GM15510 (cell line): Measurements from ENCODE around the gene IARS1.

Source experiments
- POLR2A ChIP-seq: IDR thresholded peaks from 3 replicates; pipeline ENCODE4 v1.6.1; 2011; ENCODE audit warnings: borderline replicate concordance; ENCODE audit not compliant: insufficient read length; ENCODE audit errors: extremely low read depth

Gene IARS1

DNA sequence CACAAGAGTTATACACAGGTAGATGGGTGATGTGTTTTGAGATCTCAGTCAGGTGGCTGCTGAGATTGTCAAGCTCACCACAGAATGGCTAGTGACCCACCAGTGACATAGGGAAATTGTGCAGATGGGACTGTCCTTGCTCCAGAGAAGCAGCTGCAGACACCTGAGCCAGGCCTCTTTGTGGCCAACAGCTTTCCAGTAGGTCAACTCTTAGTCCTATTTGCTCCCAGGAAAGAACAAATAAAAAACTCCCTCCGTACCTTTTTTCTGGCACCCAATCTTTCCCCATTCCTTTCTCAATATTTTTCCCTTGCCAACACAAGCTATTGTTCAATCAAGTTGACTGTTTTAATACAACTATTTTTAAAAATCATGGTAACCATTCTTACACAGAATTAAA, 14.2 kb downstream of the IARS1 start:
- no peak for TF ChIP-seq POLR2A

DNA sequence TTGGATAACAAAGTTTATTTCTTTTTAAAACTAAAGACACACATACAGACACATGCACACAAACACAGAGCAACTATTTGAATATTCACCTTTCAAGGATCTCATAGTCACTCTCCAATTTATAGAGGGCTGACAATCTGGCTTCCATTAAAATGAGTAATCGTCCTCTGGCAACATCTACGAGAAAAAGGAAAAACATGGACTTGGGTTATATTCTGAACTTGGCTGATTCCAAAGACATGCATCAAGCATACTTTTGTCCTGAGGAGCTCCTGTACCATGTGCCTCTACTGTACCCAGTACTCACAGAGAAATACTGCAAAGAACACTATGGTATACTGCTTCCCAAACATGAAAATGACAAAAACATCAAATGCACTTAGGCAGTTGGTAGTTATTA, 15.4 kb downstream of the IARS1 start:
- no peak for TF ChIP-seq POLR2A

DNA sequence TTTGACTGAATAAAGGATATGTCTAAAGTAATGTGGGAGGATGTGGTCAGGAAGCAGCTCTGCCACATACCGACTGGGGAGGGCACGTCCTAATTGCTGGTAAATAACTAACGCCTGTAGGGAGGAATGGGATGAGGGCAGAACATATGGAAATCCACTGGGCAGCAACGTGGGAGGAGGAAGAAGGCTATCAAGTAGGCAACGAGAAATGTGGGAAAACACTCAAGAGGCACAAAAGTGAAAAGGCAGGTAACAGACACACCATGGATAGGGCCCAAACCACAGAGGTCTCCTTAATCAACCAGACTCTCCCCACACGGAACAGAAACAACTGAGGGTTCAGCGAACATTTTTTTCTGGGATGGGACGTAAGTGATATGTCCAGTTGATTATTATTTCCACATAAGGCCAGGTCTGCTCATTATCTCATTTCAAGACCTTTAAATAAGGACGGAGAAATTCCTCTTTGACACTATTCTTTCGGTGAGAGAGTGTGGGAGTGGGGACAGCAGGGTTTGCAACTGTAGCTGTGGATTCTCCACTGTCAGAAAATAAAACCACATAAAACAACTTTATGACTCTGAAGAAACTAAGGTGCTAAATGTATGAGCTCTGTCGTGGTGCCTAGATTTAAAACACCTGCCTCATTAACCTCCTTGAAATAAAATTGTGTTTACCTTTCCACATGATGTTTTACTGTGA, 17.0 kb downstream of the IARS1 start:
- no peak for TF ChIP-seq POLR2A

DNA sequence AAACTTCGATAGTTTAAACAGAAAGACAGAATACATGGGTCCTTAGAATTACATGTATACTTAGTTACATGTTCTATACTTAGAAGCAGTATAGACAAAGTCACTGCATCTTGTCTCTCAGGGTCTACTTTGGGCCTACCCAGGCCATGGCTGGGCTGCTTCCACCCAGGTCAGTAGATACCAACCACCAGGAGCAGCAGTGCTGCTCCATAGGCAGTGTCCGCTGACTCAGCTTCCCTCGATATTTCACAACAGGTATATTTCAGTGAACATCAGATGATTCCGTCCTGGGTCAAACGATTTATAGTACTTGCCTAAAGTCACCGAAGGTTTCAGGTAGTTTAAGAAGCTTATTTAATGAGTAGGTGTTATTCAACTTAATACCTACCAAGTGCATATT, 18.0 kb downstream of the IARS1 start:
- TF ChIP-seq POLR2A = no peak

DNA sequence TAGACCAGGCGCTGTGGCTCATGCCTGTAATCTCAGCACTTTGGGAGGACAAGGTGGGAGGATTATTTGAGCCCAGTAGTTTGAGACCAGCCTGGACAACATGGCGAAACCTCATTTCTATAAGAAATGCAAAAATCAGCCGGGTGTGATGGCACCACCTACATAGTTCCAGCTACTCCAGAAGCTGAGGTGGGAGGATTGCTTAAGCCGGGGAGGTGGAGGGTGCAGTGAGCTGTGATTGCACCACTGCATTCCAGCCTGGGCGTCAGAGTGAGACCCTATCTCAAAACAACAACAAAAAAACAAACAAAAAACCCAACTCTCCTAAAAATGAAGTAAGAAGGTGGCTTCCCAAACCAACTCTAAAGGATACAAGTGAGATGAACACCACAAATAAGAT, 23.0 kb downstream of the IARS1 start:
- no peak for TF ChIP-seq POLR2A

DNA sequence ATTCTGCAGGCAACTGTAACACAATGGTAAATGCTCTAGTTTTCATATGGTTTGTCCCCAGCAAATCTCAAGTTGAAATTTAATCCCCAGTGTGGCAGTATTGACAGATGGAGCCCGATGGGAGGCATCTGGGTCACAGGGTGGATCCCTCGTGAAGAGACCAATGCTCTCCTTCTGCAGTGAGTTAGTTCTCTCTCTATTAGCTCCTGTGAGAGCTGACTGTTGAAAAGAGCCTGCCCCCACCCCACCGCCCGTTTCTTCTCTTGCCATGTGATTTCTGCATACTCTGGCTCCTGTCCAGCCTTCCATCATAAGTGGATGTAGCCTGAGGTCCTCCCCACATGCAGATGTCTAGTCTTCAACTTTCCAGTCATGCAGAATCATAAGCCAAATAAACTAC, 27.0 kb downstream of the IARS1 start:
- no peak for TF ChIP-seq POLR2A

DNA sequence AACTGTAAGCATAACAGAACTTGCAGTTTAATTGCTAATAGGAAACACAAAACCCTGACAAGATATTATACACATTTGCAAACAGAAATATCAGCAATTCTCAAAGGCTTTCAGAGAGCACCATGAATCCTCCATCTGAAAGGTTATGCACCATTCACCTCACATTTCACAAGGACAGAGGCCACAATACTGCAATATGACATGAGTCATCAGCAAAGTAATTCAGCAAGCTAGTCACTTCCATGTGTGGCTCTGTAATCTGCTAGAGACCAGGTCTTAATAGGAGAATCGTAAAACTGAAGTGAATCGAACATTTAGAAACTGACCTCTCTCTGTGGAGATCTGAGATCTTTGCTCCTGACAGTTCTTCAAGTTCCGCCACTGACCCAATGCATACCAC, 28.3 kb downstream of the IARS1 start:
- TF ChIP-seq POLR2A = no peak

DNA sequence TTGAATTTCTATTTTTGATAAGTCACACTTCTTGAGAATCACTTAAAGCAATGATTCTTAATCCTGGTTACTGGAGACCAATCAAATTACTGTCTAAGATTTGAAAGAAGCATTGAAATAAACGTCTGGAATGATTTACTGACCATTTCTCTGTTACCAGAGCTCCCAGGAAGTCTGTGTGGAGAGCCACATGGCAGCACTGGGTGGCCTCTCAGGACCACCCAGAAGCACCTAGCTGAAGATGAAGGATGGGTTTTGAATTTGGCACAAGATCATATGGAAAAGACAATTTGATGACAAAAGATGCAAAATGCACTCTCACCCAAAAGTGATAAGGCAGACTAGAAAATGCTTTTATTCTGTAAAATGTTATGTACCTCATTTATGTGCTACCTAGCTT, 30.4 kb downstream of the IARS1 start:
- no peak for TF ChIP-seq POLR2A

DNA sequence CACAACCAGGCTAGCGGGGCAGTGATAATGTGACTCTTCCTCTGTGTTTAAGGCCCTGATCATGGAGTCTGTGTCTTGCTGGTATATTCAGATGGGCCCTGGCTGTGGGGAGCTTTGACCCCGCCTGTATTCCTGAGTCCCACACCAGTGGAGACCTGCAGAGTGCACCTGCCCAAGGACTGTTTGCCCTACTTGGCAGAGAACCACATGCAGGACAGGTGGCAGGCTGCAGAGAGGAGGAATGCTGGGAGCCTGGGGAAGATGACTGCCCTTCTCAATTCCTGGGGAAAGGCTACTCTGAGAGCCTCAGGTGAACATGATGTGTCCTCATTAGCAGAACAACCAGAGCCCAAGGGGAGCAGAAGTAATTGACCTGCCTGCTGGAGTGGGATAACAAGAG, 36.2 kb downstream of the IARS1 start:
- TF ChIP-seq POLR2A = no peak

DNA sequence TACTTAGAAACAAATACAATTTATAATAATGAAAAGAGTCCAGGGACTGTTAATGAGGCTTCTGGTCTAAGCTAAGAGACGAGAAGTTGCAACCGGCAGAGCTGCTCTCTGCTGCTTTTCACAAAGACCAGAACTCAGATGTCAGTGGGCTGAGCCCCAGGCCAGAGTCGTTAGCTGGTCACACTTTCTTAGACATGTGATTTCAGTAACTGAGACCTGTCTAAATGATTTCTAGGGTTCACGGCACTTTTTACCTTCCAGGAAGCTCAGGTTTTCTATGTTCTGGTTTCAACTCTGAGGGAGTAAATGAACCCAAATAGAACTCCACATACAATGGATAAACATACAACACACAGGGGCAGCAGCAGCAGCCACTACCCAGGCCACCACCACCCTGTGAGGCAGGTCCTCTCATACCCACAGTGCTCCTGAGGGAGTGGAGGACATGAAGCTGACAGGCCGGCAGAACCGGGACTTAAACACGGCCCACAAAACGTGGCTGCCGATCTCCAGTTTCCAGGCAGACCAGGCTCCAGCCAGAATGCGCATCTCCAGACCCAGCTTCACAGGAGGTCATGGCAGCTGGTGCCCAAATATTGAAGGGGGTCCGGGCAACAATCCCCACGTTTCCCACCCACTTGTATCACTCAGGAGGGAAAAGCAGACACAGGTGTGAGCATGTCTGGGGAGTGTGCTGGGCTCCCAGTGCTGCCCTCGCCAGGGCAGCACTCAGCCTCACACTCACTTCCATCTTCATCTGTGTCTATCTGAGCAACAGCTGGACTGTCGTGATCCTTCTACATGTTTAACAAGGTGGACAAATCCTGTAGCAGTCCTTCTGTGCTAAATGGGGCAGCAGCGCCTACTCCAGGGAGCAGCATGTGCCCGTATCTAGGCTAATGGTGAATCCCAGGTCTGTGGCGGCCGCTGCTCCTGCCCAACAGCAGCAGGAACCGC, 38.8 kb downstream of the IARS1 start:
- TF ChIP-seq POLR2A = no peak

DNA sequence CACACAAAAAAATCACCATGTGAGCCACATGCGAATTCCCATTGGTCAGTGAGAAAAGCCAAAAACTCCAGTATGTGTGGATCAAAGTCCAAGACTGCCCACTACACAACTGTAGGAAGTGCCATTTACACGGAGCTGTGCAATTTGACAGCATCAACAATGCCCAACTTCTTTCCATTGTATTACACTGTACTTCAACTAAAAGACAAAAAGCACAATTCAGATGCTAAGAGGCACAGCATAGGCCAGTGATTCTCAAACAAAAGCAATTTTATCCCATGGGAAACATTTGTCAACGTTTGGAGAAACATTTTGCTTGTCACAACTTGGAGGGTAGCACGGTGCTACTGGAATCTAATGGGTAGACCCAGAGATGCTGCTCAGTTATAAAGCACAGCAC, 39.8 kb downstream of the IARS1 start:
- TF ChIP-seq POLR2A = no peak

DNA sequence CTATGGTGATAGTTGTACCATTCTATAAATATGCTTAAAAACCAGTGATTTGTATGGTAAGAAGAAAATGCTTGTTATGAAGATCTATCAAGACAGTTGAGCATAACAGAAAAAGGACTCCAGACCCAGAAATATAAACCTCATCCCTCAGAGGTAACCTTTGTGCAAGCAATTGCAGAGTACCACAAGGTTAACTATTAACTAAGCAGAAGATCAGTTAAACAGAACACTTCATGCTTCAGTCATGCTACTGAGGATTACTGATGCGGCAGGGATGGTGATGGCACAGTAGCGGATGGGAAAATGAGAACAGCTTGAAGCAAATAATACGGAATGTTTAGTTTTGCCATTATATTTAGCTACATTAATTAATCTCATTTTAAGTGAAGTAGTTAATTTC, 45.5 kb downstream of the IARS1 start:
- no peak for TF ChIP-seq POLR2A

DNA sequence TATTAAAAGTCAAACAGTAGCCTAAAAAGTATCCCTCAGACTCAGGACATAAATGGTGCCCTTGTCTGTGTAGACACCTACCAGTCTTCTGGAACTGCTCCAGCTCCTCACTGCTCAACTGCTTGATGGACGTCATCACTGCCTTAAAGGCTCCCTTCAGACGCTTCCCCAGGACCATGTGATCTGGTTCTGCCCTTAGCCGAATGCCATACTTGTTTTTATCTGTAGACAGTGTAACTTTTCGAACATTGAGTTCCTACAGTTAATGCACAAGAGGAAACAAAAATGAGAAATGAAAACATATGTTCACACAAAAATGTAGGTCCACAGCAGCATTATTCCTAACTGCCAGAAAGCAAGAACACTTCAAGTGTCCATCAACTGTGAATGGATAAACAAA, 46.2 kb downstream of the IARS1 start:
- TF ChIP-seq POLR2A = no peak

DNA sequence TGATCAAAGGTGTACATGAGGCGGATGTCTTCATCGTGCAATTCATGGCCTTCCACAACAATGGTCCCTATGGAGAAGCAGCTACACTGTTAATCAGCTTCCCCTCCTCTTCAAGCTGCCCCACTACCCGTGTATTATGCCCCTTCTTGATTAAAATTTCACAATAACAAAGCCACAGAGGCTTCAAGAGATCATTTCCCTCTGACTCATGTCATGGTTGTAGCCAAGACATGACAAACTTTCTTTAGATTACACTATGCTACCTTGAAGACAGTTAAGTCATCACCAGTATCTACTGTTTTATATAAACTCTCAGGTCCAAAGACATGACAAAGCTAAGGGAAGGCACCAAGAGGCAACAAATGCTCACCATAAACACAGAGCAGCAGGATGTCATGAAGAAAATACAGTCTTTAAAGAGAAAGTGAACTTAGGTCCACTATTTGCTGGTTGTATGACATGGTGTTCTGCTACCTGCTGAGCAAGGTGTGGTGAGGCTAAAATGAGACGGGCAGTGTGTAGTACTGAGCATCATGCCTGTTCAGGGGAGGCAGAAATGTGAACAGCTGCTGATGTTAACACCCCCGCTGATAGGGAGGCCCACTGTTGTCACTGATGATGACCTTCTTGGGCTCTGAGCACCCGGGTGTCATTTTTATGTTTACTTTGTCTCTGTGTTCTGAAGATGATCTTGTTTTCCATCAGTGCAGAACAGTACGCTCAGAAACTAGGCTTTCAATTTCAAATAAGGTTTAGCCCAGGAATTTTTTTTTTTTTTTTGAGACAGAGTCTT, 48.3 kb downstream of the IARS1 start:
- no peak for TF ChIP-seq POLR2A
